Right ventricle myocardium superior (tissue), 1 donor: Measurements from ENCODE around the gene PATE4. TPM values are rescaled to one million over a fixed set of nuclear protein-coding genes. Genes with fewer than 3 reads are reported as not detected.
A peak's percentile ranks its signal among the peaks of the same experiment; 100 is the strongest.
"Not testable (repeated sequence)": the region's sequence is repeated elsewhere in the genome, so short reads cannot be mapped to it uniquely, and the experiment has no call there.

Source experiments
- ATAC-seq: fragments of 200-7000 bp; cut with Tn5 transposase; one replicate; pipeline ENCODE4 v1.9.1; 2020; ENCODE audit warnings: mild to moderate bottlenecking; ENCODE audit not compliant: poor library complexity
- DNase-seq: peaks from one replicate; pipeline ENCODE4 v3.0.0-alpha.2; 2020
- intact Hi-C: fragments of 100-400 bp; cut with DNase I; formaldehyde crosslinking; loops from one replicate; pipeline ENCODE4 v1.11.2; 2022
- long read RNA-seq: library from polyadenylated mRNA; unstranded; transcript quantifications from one replicate; pipeline ENCODE4 v2.0.0, GENCODE V29; 2021
- total RNA-seq: library from RNA; stranded (reverse); fragmentation: NEBNext Ultra II Directional; extraction: Animal tissue kit (Norgen Biotek cat#: 25700); gene quantifications from one replicate; pipeline ENCODE4 v1.2.1, GENCODE V29; 2021
- donor health status: DM: no; HTN: yes; CAD: no; lungs with severe emphysema.

The PATE4 gene
- not detected for total RNA-seq
- long read RNA-seq, result 0 reads

- no peak for DNase-seq
- ATAC-seq, result no peak
- intact Hi-C loops, result no loop called here
Observed at GRCh38 chr11:125833016-125833415, at the start of gene PATE4. PATE4 (plus strand) TSS chr11:125833316; CDS start chr11:125833360, 44 bp downstream.

GRCh38 chr11:125784678-125785077 is 48.4 kb upstream of the PATE4 start:
- ATAC-seq (no peak), DNase-seq (no peak)
- intact Hi-C loops, result no loop called here

- ATAC-seq (no peak), DNase-seq (no peak)
- intact Hi-C loops, result no loop called here
Observed at GRCh38 chr11:125787827-125788226, 45.3 kb upstream of the PATE4 start, which contains the start of gene PATE3. PATE3 (plus strand) TSS chr11:125788127; CDS start chr11:125788152, 25 bp downstream.

GRCh38 chr11:125790825-125791224 is 42.3 kb upstream of the PATE4 start:
- ATAC-seq (no peak), DNase-seq (no peak)
- intact Hi-C loops, result no loop called here

- DNase-seq, result no peak
- no peak for ATAC-seq
- intact Hi-C loops, result no loop called here
Observed at GRCh38 chr11:125797641-125798040, 35.5 kb upstream of the PATE4 start.

- intact Hi-C loops, result no loop called here
- DNase-seq (no peak), ATAC-seq (no peak)
Observed at GRCh38 chr11:125799808-125800207, 33.3 kb upstream of the PATE4 start.

- intact Hi-C loops, result no loop called here
- DNase-seq (no peak), ATAC-seq (no peak)
Observed at GRCh38 chr11:125802387-125802786, 30.7 kb upstream of the PATE4 start.

GRCh38 chr11:125807909-125808308 is 25.2 kb upstream of the PATE4 start:
- DNase-seq (no peak), ATAC-seq (no peak)
- intact Hi-C loops, result no loop called here

- intact Hi-C loops, result no loop called here
- ATAC-seq, result no peak
- DNase-seq, result no peak
Observed at GRCh38 chr11:125835748-125836147, 2.6 kb downstream of the PATE4 start.

- ATAC-seq (no peak), DNase-seq (no peak)
Observed at GRCh38 chr11:125842321-125842948, 9.3 kb downstream of the PATE4 start.

GRCh38 chr11:125846188-125846587 is 13.1 kb downstream of the PATE4 start:
- ATAC-seq (no peak), DNase-seq (no peak)
- intact Hi-C loops, result no loop called here

More at GRCh38 chr11:125842321-125842948, 9.3 kb downstream of the PATE4 start:
- intact Hi-C loops, result no loop called here

GRCh38 chr11:125857670-125858069 is 24.6 kb downstream of the PATE4 start:
- ATAC-seq, DNase-seq, intact Hi-C loops: not testable (repeated sequence)

- DNase-seq, ATAC-seq, intact Hi-C loops: not testable (repeated sequence)
Observed at GRCh38 chr11:125862786-125863185, 29.7 kb downstream of the PATE4 start.

GRCh38 chr11:125865354-125865753 is 32.2 kb downstream of the PATE4 start:
- DNase-seq, ATAC-seq, intact Hi-C loops: not testable (repeated sequence)

- ATAC-seq (no peak), DNase-seq (no peak)
- intact Hi-C loops, result no loop called here
Observed at GRCh38 chr11:125869521-125869920, 36.4 kb downstream of the PATE4 start.

- no peak for DNase-seq
- intact Hi-C loops, result loop anchor here (10.0 kb wide), 4 partner anchors 247 to 1207 kb away; partner anchors contain the start of genes CHEK1 and EI24
Observed at GRCh38 chr11:125871391-125872137, 38.4 kb downstream of the PATE4 start.

GRCh38 chr11:125872138-125872491 is 39.0 kb downstream of the PATE4 start:
- intact Hi-C loops, result loop anchor here (10.0 kb wide), 4 partner anchors 247 to 1207 kb away; partner anchors contain the start of genes CHEK1 and EI24
- ATAC-seq (no peak), DNase-seq (no peak)

More at GRCh38 chr11:125871391-125872137, 38.4 kb downstream of the PATE4 start:
- ATAC-seq, result no peak

- DNase-seq, result no peak
- intact Hi-C loops, result loop anchor here (10.0 kb wide), 4 partner anchors 249 to 1209 kb away; partner anchors contain the start of genes CHEK1 and EI24
- peak; percentile 48 for ATAC-seq
Observed at GRCh38 chr11:125873881-125874555, 40.9 kb downstream of the PATE4 start.

GRCh38 chr11:125874556-125875124 is 41.5 kb downstream of the PATE4 start:
- DNase-seq, result peak; percentile 41
- ATAC-seq, result peak; percentile 97
- intact Hi-C loops, result loop anchor here (10.0 kb wide), 4 partner anchors 250 to 1210 kb away; partner anchors contain the start of genes CHEK1 and EI24
